GM23248 (cell line): ENCODE results near the gene TOP1. TPM values are rescaled to one million over a fixed set of nuclear protein-coding genes. Genes with fewer than 3 reads are reported as not detected.
"Not testable (repeated sequence)": the region's sequence is repeated elsewhere in the genome, so short reads cannot be mapped to it uniquely, and the experiment has no call there.

Source experiments
- DNase-seq: peaks from one replicate; pipeline ENCODE4 v3.0.0-alpha.2; 2015
- H2AFZ ChIP-seq: fragments of 200-600 bp; sonication (generic); 2 replicates; pipeline ENCODE4 v1.6.1; 2016; ENCODE audit warnings: antibody characterized with exemption
- H3F3A ChIP-seq: fragments of 200-600 bp; sonication (generic); 2 replicates; pipeline ENCODE4 v1.6.1; 2016; ENCODE audit warnings: mild to moderate bottlenecking, antibody characterized with exemption, mixed run types; ENCODE audit not compliant: insufficient read depth
- H3K27ac ChIP-seq: fragments of 200-600 bp; sonication (generic); 2 replicates; pipeline ENCODE4 v1.5.1; 2016; ENCODE audit warnings: mild to moderate bottlenecking
- H3K27me3 ChIP-seq: fragments of 200-600 bp; sonication (generic); replicated peaks from 2 replicates; pipeline ENCODE4 v1.6.1; 2016; ENCODE audit warnings: mild to moderate bottlenecking; ENCODE audit not compliant: insufficient read depth
- H3K36me3 ChIP-seq: fragments of 200-600 bp; sonication (generic); 2 replicates; pipeline ENCODE4 v1.6.1; 2016; ENCODE audit warnings: low read depth, mild to moderate bottlenecking
- H3K4me1 ChIP-seq: fragments of 200-600 bp; sonication (generic); 2 replicates; pipeline ENCODE4 v1.6.1; 2016; ENCODE audit warnings: mild to moderate bottlenecking; ENCODE audit not compliant: insufficient read depth
- H3K4me2 ChIP-seq: fragments of 200-600 bp; sonication (generic); one replicate; pipeline ENCODE4 v1.6.1; 2016; ENCODE audit warnings: mild to moderate bottlenecking; ENCODE audit not compliant: unreplicated experiment
- H3K4me3 ChIP-seq: fragments of 200-600 bp; sonication (generic); 2 replicates; pipeline ENCODE4 v1.5.1; 2016; ENCODE audit warnings: mild to moderate bottlenecking
- H3K79me2 ChIP-seq: fragments of 200-600 bp; sonication (generic); 2 replicates; pipeline ENCODE4 v1.6.1; 2016; ENCODE audit warnings: mild to moderate bottlenecking; ENCODE audit not compliant: insufficient read depth
- H3K9ac ChIP-seq: fragments of 200-600 bp; sonication (generic); 2 replicates; pipeline ENCODE4 v1.6.1; 2016; ENCODE audit warnings: mild to moderate bottlenecking
- H3K9me2 ChIP-seq: fragments of 200-600 bp; sonication (generic); 2 replicates; pipeline ENCODE4 v1.6.1; 2016; ENCODE audit warnings: mixed run types, mild to moderate bottlenecking, moderate library complexity; ENCODE audit not compliant: insufficient read depth
- H3K9me3 ChIP-seq: fragments of 200-600 bp; sonication (generic); one replicate; pipeline ENCODE4 v1.6.1; 2017; ENCODE audit warnings: low read depth
- H4K20me1 ChIP-seq: fragments of 200-600 bp; sonication (generic); 2 replicates; pipeline ENCODE4 v1.6.0; 2016; ENCODE audit not compliant: insufficient read depth
- EZH2 ChIP-seq: fragments of 200-600 bp; sonication (generic); IDR thresholded peaks from 2 replicates; pipeline ENCODE4 v1.6.1; 2018; ENCODE audit warnings: antibody characterized with exemption, mild to moderate bottlenecking; ENCODE audit not compliant: insufficient read depth, poor library complexity, severe bottlenecking
- EZH2phosphoT487 ChIP-seq: fragments of 200-600 bp; sonication (generic); IDR thresholded peaks from 2 replicates; pipeline ENCODE4 v1.6.1; 2018; ENCODE audit warnings: antibody characterized with exemption, moderate library complexity, mild to moderate bottlenecking, low read depth; ENCODE audit not compliant: insufficient read depth
- WGBS, 2 experiments: methylation state at CpG; one replicate each; pipeline ENCODE4 v1.1.6; 2015 to 2017; ENCODE audit warnings: low lambda C conversion rate in 2 of 2, low coverage in 1 of 2; ENCODE audit errors: missing lambda C conversion rate in 2 of 2; 5-methylcytosine and 5-hydroxymethylcytosine counted together
- in situ Hi-C: fragments of 300-500 bp; cut with MboI; formaldehyde crosslinking; loops from 2 replicates; pipeline ENCODE4 v1.15.0; 2020
- polyA plus RNA-seq: library from polyadenylated mRNA; unstranded; fragments of >200 nt; fragmentation: Nextera tagmentation; extraction: Ambion mirVana; gene quantifications from 2 replicates; pipeline ENCODE4 v1.2.1, GENCODE V29; 2016
- total RNA-seq: library from RNA; depleted of rRNA; stranded (reverse); fragments of >200 nt; shearing (Covaris generic); gene quantifications from 2 replicates; pipeline ENCODE4 v1.2.3, GENCODE V29; 2014

The TOP1 gene
- total and polyA plus RNA-seq, 2 experiments from 2014 or later = 9.0 to 17.9 TPM

DNA sequence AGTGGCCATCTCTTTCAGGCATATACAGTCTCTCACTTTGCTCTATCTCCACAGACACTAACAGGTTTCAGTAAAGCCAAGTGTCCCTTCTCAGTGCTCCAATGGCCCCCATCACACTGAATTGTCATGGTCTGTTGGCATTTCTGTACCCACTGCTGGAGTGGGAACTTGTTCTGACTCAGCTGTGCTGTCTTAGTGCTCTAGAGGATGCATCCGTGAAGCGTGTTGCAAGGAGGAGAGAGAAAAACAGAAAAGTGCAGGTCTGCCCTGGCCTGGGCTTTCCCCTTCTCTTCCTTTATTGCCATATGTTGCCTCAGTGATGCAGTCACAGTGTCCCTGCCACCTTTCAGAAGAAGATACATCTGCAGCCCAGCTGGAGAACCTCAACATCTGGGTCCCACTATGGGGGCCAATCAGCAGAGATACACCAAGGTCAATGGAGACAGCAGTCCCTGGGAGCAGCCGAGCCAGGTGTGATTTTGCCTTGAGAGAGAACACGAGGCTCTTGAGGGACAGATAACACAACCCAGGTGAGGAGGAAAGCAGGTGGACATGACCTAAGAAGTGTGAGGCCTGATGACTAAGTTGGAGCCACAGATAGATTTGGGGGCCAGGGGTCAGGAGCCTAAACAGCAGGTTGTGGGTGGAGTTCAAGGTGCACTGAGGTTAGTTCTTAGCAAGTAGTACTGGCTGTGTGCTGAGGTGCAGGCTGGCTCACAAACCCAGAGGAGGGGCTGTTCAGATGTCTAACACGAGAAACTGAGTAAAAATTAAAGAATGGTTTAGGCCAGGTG lies 103.2 kb downstream of the TOP1 start:
- H3K9me2 ChIP-seq = no peaks in the 10 kb centered on the region
- H3K4me2 ChIP-seq = no peak overlapping the region
- no peaks in the 10 kb centered on the region for H3K9me3 ChIP-seq
- DNase-seq = no peak
- no peak overlapping the region for H3K9ac ChIP-seq
- TF ChIP-seq EZH2 = no peak
- no peak for TF ChIP-seq EZH2phosphoT487
- no peaks in the 10 kb centered on the region for H3K4me1 ChIP-seq
- peaks cover 4% of the 10 kb centered on the region; the same call in 1 of the 2 replicates for H3K36me3 ChIP-seq
- H4K20me1 ChIP-seq = no peaks in the 10 kb centered on the region
- in situ Hi-C loops = no loop called here
- H3K79me2 ChIP-seq = no peaks in the 10 kb centered on the region
- H2AFZ ChIP-seq = no peak overlapping the region
- no peak overlapping the region for H3K27ac ChIP-seq
- H3F3A ChIP-seq = no peaks in the 10 kb centered on the region
- 79 to 80% methylated on average over 5 of the region's 5 CpGs for WGBS, 2 experiments
- H3K27me3 ChIP-seq = no peaks in the 10 kb centered on the region
- H3K4me3 ChIP-seq = no peak overlapping the region

DNA sequence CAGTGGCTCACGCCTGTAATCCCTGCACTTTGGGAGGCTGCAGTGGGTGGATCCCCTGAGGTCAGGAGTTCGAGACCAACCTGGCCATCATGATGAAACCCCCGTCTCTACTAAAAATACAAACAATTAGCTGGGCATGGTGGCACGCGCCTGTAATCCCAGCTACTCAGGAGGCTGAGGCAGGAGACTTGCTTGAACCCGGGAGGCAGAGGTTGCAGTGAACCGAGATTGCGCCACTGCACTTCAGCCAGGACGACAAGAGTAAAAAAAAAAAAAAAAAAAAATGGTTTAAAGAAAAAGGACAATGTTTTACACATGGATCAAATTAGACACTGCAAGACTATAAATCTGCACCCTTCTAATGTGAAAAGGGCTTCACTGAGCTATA lies 103.8 kb downstream of the TOP1 start:
- H3K9me2 ChIP-seq, in situ Hi-C loops, H3K9ac ChIP-seq, DNase-seq, H3K4me2 ChIP-seq, H3K4me1 ChIP-seq, H3K79me2 ChIP-seq, H2AFZ ChIP-seq, H4K20me1 ChIP-seq, H3K27me3 ChIP-seq, H3K9me3 ChIP-seq, H3K27ac ChIP-seq, H3K36me3 ChIP-seq, H3K4me3 ChIP-seq, H3F3A ChIP-seq: not testable (repeated sequence)
- 65 to 71% methylated on average over 9 of the region's 9 CpGs for WGBS, 2 experiments

DNA sequence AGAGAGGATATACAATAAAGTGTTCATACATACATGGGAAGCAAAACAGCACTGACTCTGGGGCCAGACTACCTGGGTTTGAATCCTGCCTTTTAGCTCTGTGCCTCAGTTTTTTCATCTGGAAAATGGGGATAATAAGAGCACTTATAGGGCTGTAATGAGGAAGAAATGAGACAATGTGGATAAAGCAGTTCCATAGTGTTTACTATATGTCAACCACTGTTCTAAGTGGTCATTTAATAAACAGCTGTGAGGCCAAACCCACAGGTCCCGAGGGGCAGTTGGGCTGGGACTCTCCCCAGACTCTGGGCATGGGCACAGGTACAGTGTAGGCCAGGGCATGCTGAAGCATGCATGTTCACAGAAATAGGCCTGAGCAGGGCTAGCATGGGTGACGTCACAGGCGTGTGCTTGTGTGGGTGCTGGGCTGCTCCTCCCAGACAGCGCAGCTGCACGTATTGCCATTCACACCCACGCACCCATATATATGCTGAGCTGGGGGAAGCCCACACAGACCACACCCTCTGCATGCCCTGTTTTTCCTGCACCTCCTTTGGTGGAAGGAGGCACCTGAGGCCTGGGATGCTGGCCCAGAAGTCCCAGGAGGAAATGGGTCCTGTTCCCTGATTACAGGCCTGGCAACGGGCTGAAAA lies 105.2 kb downstream of the TOP1 start:
- H2AFZ ChIP-seq = no peak overlapping the region
- no peaks in the 10 kb centered on the region for H3K9me2 ChIP-seq
- H4K20me1 ChIP-seq = no peaks in the 10 kb centered on the region
- H3K9ac ChIP-seq = no peak overlapping the region
- no peak for DNase-seq
- H3K27me3 ChIP-seq = no peaks in the 10 kb centered on the region
- no peak overlapping the region for H3K27ac ChIP-seq
- H3K4me3 ChIP-seq = no peak overlapping the region
- in situ Hi-C loops = no loop called here
- H3K4me2 ChIP-seq = no peak overlapping the region
- H3K9me3 ChIP-seq = no peaks in the 10 kb centered on the region
- H3K4me1 ChIP-seq = peaks cover 2% of the 10 kb centered on the region; the same call in 1 of the 2 replicates
- WGBS, 2 experiments = 79% methylated on average over 7 of the region's 7 CpGs
- H3K79me2 ChIP-seq = peaks cover 13% of the 10 kb centered on the region
- no peaks in the 10 kb centered on the region for H3F3A ChIP-seq
- no peak for TF ChIP-seq EZH2
- no peak for TF ChIP-seq EZH2phosphoT487
- H3K36me3 ChIP-seq = no peaks in the 10 kb centered on the region

GRCh38 chr20:41134362-41135186 lies 106.0 kb downstream of the TOP1 start:
- H3K36me3 ChIP-seq = no peaks in the 10 kb centered on the region
- no peaks in the 10 kb centered on the region for H3F3A ChIP-seq
- in situ Hi-C loops = no loop called here
- 82 to 89% methylated on average over 7 to 9 of the region's 9 CpGs for WGBS, 2 experiments
- H3K79me2 ChIP-seq = peaks cover 21% of the 10 kb centered on the region
- H3K4me1 ChIP-seq = peaks cover 10% of the 10 kb centered on the region; the same call in 1 of the 2 replicates
- no peak overlapping the region for H3K4me2 ChIP-seq
- no peak overlapping the region for H3K9ac ChIP-seq
- H3K27ac ChIP-seq = no peak overlapping the region
- TF ChIP-seq EZH2 (no peak), EZH2phosphoT487 (no peak)
- DNase-seq = no peak
- H3K27me3 ChIP-seq = no peaks in the 10 kb centered on the region
- H3K9me2 ChIP-seq = no peaks in the 10 kb centered on the region
- H3K9me3 ChIP-seq = no peaks in the 10 kb centered on the region
- H3K4me3 ChIP-seq = no peak overlapping the region
- no peaks in the 10 kb centered on the region for H4K20me1 ChIP-seq
- H2AFZ ChIP-seq = no peak overlapping the region
